Measurements from ENCODE around the gene SIRPD.

Gene SIRPD

DNA sequence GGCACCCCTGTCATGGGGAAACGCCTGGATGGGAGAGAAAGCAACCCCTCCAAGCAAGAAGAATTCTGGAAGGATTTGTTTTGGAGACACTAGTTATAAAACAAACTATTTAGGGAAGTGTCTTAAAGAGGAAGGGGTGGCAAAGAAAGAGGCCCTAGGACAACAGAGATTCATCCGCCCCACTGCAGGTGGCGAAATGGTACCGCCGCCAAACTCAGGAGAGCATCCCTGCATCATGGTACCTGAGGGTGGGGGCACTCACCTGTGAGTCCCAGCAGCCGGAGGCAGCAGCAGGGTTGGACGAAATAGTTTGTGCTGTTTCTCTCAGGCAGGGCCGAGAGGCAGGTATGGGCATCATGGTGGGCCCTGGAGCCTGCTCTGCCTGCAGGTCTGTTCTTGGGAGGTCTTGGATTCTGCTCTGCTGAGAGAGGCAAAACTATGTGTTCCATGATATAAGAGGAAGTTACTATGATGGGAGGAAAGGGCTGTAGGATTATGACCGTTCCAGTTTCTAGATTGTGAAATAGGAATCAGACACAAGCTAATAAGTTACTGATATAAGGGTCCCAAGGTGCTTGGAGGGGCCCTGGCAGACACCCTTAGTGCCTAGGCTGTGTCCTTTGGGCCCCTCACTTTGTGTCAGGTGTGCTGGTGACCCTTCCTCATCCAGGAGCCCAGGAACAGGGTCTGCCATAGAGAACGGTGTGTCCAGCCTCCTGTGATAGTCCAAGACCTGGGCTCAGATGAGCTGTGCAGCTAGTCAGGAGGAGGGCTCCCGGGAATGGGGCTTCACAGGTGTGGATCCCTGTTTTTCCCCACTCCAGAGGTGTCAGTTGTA, 20.4 kb downstream of the SIRPD start:
- no peak overlapping the region for H3K4me3 ChIP-seq (ENCODE audit: low read depth, low read length)
- TF ChIP-seq, protein P1, sequence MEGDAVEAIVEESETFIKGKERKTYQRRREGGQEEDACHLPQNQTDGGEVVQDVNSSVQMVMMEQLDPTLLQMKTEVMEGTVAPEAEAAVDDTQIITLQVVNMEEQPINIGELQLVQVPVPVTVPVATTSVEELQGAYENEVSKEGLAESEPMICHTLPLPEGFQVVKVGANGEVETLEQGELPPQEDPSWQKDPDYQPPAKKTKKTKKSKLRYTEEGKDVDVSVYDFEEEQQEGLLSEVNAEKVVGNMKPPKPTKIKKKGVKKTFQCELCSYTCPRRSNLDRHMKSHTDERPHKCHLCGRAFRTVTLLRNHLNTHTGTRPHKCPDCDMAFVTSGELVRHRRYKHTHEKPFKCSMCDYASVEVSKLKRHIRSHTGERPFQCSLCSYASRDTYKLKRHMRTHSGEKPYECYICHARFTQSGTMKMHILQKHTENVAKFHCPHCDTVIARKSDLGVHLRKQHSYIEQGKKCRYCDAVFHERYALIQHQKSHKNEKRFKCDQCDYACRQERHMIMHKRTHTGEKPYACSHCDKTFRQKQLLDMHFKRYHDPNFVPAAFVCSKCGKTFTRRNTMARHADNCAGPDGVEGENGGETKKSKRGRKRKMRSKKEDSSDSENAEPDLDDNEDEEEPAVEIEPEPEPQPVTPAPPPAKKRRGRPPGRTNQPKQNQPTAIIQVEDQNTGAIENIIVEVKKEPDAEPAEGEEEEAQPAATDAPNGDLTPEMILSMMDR (IDR thresholded peaks at IDR 0.05; ENCODE audit: low read depth, low read length), result no peak

DNA sequence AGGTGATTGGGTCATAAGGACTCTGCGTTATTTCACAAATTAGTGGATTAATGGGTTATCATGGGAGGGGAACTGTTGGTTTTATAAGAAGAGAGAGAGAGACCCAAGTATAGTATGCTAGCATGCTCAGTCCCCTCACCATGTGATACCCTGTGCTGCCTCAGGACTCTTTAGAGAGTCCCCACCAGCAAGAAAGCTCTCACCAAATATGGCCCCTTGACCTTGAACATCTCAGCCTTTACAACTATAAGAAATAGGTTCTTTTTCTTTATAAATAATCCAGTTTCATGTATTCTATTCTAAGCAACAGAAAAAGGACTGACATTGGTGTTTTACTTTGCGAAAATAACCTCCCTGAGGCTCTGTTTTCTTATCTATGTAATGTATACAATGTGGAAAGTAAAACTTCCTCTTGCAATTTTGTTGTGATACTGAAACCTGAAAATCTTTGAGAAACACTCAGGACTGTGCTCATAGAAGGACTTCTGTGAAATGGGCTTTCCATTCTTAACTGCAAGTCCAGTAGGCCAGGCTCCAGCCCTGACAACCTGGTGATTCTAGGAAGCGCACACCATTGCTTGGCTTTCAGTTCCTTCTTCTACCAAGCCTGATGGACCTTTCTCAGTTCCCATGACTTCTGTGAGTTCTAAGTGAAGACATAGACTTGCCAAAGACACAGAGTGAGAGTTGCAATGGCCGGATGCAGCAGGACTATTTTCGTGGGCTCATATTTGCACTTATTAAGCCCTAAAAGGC, 21.9 kb downstream of the SIRPD start:
- no peak overlapping the region for H3K4me3 ChIP-seq (ENCODE audit: low read depth, low read length)
- TF ChIP-seq, protein P1 (IDR thresholded peaks at IDR 0.05; ENCODE audit: low read depth, low read length), result no peak

DNA sequence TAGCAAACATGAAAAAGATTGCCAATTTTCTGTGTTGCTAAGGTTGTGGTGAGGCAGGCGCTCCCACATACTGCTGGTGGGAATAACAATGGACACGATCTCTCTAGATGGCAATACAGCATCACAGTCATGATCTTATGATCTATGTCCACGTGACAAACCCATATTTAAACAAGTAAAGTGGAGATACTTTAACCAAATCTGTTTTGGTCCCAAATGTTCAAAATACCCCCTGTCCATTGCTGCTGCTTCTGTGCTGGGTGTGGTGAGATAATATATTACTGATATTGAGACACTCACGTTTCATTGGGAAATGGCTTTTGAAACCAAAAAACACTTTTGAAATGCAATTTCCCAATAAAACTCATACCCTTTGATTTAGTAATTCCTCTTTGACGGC, 23.0 kb downstream of the SIRPD start:
- TF ChIP-seq, protein P1 (IDR thresholded peaks at IDR 0.05; ENCODE audit: low read depth, low read length), result no peak

DNA sequence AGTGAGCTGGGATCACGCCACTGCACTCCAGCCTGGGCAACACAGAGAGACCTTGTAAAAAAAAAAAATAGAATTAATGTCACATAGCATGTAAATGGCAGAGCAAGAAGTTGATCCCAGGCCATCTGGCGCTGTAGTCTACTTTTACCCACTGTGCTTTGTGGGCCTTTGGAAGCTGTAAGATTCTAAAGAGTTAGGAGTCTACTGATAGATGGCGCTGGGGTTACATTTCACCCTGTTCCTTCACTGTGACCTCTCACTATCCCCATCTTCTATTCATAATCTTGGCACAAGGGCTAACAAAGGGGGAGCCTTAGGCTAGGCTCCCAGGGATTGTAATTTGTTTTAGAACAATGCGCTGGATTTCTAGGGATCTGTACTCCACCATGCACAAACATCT, 24.4 kb downstream of the SIRPD start:
- TF ChIP-seq, protein P1 (IDR thresholded peaks at IDR 0.05; ENCODE audit: low read depth, low read length), result no peak

More for the DNA sequence above, 23.0 kb downstream of the SIRPD start:
- H3K4me3 ChIP-seq (ENCODE audit: low read depth, low read length), result no peak overlapping the region

DNA sequence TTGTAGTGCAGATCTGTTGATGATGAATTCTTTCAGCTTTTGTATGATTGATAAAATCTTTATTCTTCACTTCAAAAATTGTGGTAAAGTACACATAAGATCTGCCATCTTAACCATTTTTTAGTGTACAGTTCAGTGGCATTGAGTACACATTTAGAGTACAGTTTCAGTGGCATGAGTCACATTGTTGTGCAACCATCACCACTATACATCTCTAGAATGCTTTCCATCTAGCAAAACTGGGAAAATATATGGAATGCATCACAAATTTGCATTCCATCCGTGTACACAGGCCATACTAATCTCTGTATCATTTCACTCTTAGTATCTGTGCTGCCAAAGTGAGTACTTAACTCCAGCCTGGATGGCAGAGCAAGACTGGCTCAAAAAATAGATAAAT, 28.7 kb downstream of the SIRPD start:
- TF ChIP-seq, protein P1 (IDR thresholded peaks at IDR 0.05; ENCODE audit: low read depth, low read length), result no peak
- H3K4me3 ChIP-seq (ENCODE audit: low read depth, low read length), result no peak overlapping the region

More for the DNA sequence above, 24.4 kb downstream of the SIRPD start:
- H3K4me3 ChIP-seq (ENCODE audit: low read depth, low read length), result no peak overlapping the region

DNA sequence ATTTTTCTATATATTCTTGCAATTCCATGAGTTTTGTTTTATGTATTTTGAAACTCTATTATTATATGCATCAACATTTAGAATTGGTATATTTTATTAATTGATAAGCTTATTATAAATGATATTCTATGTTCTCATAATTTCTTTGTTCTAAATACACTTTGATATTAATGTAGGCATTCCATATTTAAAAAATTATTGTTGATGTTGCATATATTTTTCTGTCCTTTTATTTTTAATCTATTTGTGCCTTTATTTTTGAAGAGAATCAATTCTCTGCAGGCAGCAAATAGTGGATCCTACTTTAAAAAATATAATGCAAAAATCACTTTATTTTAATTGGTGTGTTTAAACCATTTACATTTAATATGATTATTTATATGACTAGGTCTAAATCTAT, 29.6 kb downstream of the SIRPD start:
- TF ChIP-seq, protein P1 (IDR thresholded peaks at IDR 0.05; ENCODE audit: low read depth, low read length), result no peak

DNA sequence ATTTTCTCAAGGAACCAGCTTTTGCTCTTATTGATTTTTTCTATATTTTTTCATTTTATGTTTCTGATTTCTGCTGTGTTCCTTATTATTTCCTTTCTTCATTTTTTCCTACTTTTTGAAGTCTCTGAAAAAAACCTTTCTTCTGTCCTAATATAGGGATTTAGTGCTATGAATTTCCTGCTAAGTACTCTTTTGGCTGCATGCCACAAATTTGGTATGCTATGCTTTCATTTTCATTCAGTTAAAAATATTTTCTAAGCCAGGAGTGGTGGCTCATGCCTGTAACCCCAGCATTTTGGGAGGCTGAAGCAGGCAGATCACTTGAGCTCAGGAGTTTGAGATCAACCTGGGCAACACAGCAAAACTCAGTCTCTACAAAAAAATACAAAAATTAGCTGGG, 30.6 kb downstream of the SIRPD start:
- TF ChIP-seq, protein P1 (IDR thresholded peaks at IDR 0.05; ENCODE audit: low read depth, low read length), result no peak
- no peak overlapping the region for H3K4me3 ChIP-seq (ENCODE audit: low read depth, low read length)

More for the DNA sequence above, 29.6 kb downstream of the SIRPD start:
- H3K4me3 ChIP-seq (ENCODE audit: low read depth, low read length), result no peak overlapping the region
